SK-N-MC (cell line): ENCODE results near the gene TEAD2.

Source experiments
- EZH2 ChIP-seq: fragments of 200-600 bp; sonication (generic); IDR thresholded peaks from one replicate; pipeline ENCODE4 v1.6.1; 2017; ENCODE audit warnings: antibody characterized with exemption
- FOXP2 ChIP-seq: optimal IDR thresholded peaks from 2 replicates; pipeline ENCODE3; 2011; ENCODE audit warnings: mild to moderate bottlenecking, moderate library complexity; ENCODE audit not compliant: insufficient read depth; ENCODE audit errors: extremely low read length, control extremely low read depth
- POLR2AphosphoS5 ChIP-seq: IDR thresholded peaks from 2 replicates; pipeline ENCODE4 v1.6.1; 2012; ENCODE audit warnings: mild to moderate bottlenecking, low read depth, low read length, borderline replicate concordance

- TF ChIP-seq EZH2 (no peak), POLR2AphosphoS5 (no peak), FOXP2 (no peak)
Measured at GRCh38 chr19:49393881-49394280, 31.7 kb upstream of the TEAD2 start.
